HepG2 (cell line): Measurements from ENCODE around the gene RTBDN. TPM values are rescaled to one million over a fixed set of nuclear protein-coding genes. Genes with fewer than 3 reads are reported as not detected.

Experiments
- ASH2L ChIP-seq: fragments of 300-600, 200-600 bp; sonication (generic); IDR thresholded peaks from 2 replicates; pipeline ENCODE4 v1.7.0; 2017; ENCODE audit warnings: low read depth, mild to moderate bottlenecking, moderate library complexity, mixed read lengths, low read length; ENCODE audit not compliant: insufficient read length
- ETV5 ChIP-seq: IDR thresholded peaks from 2 replicates; pipeline ENCODE4 v1.6.1; 2018; ENCODE audit warnings: missing biosample characterization, missing genetic modification reagents, inconsistent platforms, borderline replicate concordance
- GABPB1 ChIP-seq: IDR thresholded peaks from 2 replicates; pipeline ENCODE4 v1.6.1; 2016; ENCODE audit warnings: mild to moderate bottlenecking, missing genetic modification reagents, moderate library complexity, missing compliant biosample characterization
- HIVEP1 ChIP-seq: sonication (generic); formaldehyde crosslinking; IDR thresholded peaks from 2 replicates; pipeline ENCODE4 v1.4.0; 2020; ENCODE audit warnings: mild to moderate bottlenecking, missing genetic modification reagents
- MAX ChIP-seq: IDR thresholded peaks from 2 replicates; pipeline ENCODE4 v1.6.1; 2012; ENCODE audit warnings: inconsistent platforms
- RFX5 ChIP-seq: IDR thresholded peaks from 2 replicates; pipeline ENCODE4 v1.6.1; 2011; ENCODE audit warnings: low read depth, low read length, improper control_type of control experiment
- SNAPC2 ChIP-seq: sonication (generic); formaldehyde crosslinking; IDR thresholded peaks from 2 replicates; pipeline ENCODE4 v1.8.1; 2022; ENCODE audit warnings: mild to moderate bottlenecking, missing genetic modification reagents
- TGIF2 ChIP-seq: IDR thresholded peaks from 2 replicates; pipeline ENCODE4 v1.6.1; 2016; ENCODE audit warnings: control low read depth, missing compliant biosample characterization
- THAP7 ChIP-seq: sonication (generic); formaldehyde crosslinking; IDR thresholded peaks from 2 replicates; pipeline ENCODE4 v1.8.1; 2023; ENCODE audit warnings: mild to moderate bottlenecking, missing genetic modification reagents
- TOPORS ChIP-seq: sonication (generic); formaldehyde crosslinking; IDR thresholded peaks from 2 replicates; pipeline ENCODE4 v1.8.0; 2023; ENCODE audit warnings: mild to moderate bottlenecking, missing genetic modification reagents
- ZIK1 ChIP-seq: sonication (generic); formaldehyde crosslinking; IDR thresholded peaks from 2 replicates; pipeline ENCODE4 v1.5.0; 2020; ENCODE audit warnings: mild to moderate bottlenecking, low read depth, missing genetic modification reagents, borderline replicate concordance
- ZKSCAN8 ChIP-seq: IDR thresholded peaks from 2 replicates; pipeline ENCODE4 v1.6.1; 2016; ENCODE audit warnings: borderline replicate concordance, missing genetic modification reagents, missing compliant biosample characterization
- ZNF281 ChIP-seq: sonication (generic); formaldehyde crosslinking; IDR thresholded peaks from 2 replicates; pipeline ENCODE4 v1.4.0; 2020; ENCODE audit warnings: missing genetic modification reagents, borderline replicate concordance
- ZNF572 ChIP-seq: sonication (generic); formaldehyde crosslinking; IDR thresholded peaks from 2 replicates; pipeline ENCODE4 v1.5.1; 2020; ENCODE audit warnings: mild to moderate bottlenecking, missing genetic modification reagents
- ZNF589 ChIP-seq: sonication (generic); formaldehyde crosslinking; conservative IDR thresholded peaks from 2 replicates; pipeline ENCODE4 v1.8.0; 2022; ENCODE audit warnings: mild to moderate bottlenecking, moderate library complexity, missing genetic modification reagents
- ZNF605 ChIP-seq: sonication (generic); formaldehyde crosslinking; IDR thresholded peaks from 2 replicates; pipeline ENCODE4 v1.8.0; 2022; ENCODE audit warnings: mild to moderate bottlenecking, missing genetic modification reagents
- ZNF619 ChIP-seq: sonication (generic); formaldehyde crosslinking; IDR thresholded peaks from 2 replicates; pipeline ENCODE4 v1.4.0; 2020; ENCODE audit warnings: mild to moderate bottlenecking, missing genetic modification reagents
- ZNF670 ChIP-seq: sonication (generic); formaldehyde crosslinking; IDR thresholded peaks from 2 replicates; pipeline ENCODE4 v1.8.0; 2022; ENCODE audit warnings: mild to moderate bottlenecking, missing genetic modification reagents, borderline replicate concordance
- ZNF713 ChIP-seq: sonication (generic); formaldehyde crosslinking; IDR thresholded peaks from 2 replicates; pipeline ENCODE4 v1.4.0; 2020; ENCODE audit warnings: mild to moderate bottlenecking, missing genetic modification reagents
- polyA plus RNA-seq, 8 experiments: library from polyadenylated mRNA; depleted of rRNA in 3 of 8; stranded (reverse) in 7 of 8; unstranded in 1 of 8; fragments of >200 nt; fragmentation: Illumina TruSeq in 4 of 8; extraction: Trizol in 4 of 8; gene quantifications; 2 replicates each; pipeline versions ENCODE4 v1.2.1 to v1.2.3, GENCODE V29; 2011 to 2016; ENCODE audit warnings: low read depth in 4 of 8, missing spikeins in 1 of 8, mixed read lengths in 1 of 8; ENCODE audit not compliant: insufficient read depth in 1 of 8
- total RNA-seq, 5 experiments: library from RNA; depleted of rRNA; stranded (reverse); fragments of >200 nt; fragmentation: Illumina TruSeq; extraction: Trizol; gene quantifications; 2 replicates each; pipeline ENCODE4 v1.2.3, GENCODE V29; 2016; ENCODE audit warnings: low read depth in 1 of 5
- TF ChIP-seq, protein P1 (sequence below): IDR thresholded peaks from 2 replicates; pipeline ENCODE4 v1.6.1; 2016; ENCODE audit warnings: mild to moderate bottlenecking
- TF ChIP-seq, protein P2 (sequence below): IDR thresholded peaks from 2 replicates; pipeline ENCODE4 v1.6.1; 2016; ENCODE audit warnings: low read depth, borderline replicate concordance

Gene RTBDN
- total and polyA plus RNA-seq, 2 of the 13 experiments (the other 11 are each of a cell fraction or from before 2014, with no cell fraction given): 0.27 to 0.48 TPM

- TF ChIP-seq ZNF605 (CRISPR knock-in tag) (no peak; the same call in 1 of the 2 replicates), MAX (peak; percentile 88), THAP7 (0 out of 2 replicates have a peak, but pooled peaks have one; percentile 58), ZIK1 (CRISPR knock-in tag) (no peak), ASH2L (no peak), ZNF281 (CRISPR knock-in tag) (peak; percentile 89), ETV5 (peak; percentile 63; the same call in 1 of the 2 replicates), ZNF589 (CRISPR knock-in tag) (0 out of 2 replicates have a peak, but pooled peaks have one; percentile 60), TGIF2 (peak; percentile 82), ZNF670 (CRISPR knock-in tag) (0 out of 2 replicates have a peak, but pooled peaks have one; percentile 44), ZNF619 (peak; percentile 64; the same call in 1 of the 2 replicates), GABPB1 (peak; percentile 85), SNAPC2 (CRISPR knock-in tag) (no peak), RFX5 (peak; percentile 96), TOPORS (CRISPR knock-in tag) (no peak), ZKSCAN8 (CRISPR knock-in tag) (no peak), ZNF572 (CRISPR knock-in tag) (no peak), HIVEP1 (peak; percentile 100), ZNF713 (CRISPR knock-in tag) (0 out of 2 replicates have a peak, but pooled peaks have one; percentile 32)
- TF ChIP-seq, protein P1, sequence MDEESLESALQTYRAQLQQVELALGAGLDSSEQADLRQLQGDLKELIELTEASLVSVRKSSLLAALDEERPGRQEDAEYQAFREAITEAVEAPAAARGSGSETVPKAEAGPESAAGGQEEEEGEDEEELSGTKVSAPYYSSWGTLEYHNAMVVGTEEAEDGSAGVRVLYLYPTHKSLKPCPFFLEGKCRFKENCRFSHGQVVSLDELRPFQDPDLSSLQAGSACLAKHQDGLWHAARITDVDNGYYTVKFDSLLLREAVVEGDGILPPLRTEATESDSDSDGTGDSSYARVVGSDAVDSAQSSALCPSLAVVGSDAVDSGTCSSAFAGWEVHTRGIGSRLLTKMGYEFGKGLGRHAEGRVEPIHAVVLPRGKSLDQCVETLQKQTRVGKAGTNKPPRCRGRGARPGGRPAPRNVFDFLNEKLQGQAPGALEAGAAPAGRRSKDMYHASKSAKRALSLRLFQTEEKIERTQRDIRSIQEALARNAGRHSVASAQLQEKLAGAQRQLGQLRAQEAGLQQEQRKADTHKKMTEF (CRISPR knock-in tag): peak; percentile 90
- TF ChIP-seq, protein P2, sequence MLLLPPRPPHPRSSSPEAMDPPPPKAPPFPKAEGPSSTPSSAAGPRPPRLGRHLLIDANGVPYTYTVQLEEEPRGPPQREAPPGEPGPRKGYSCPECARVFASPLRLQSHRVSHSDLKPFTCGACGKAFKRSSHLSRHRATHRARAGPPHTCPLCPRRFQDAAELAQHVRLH (CRISPR knock-in tag): peak; percentile 47; the same call in 1 of the 2 replicates
Measured at GRCh38 chr19:12793290-12794195, 40.8 kb downstream of the RTBDN start (continued).
